ENCODE measurements around the gene GLCCI1. TPM values are rescaled to one million over a fixed set of nuclear protein-coding genes. Genes with fewer than 3 reads are reported as not detected.

Gene GLCCI1
- total and polyA plus RNA-seq, 10 of the 15 experiments (the other 5 are each of a cell fraction or from before 2014, with no cell fraction given): 12.6 to 92.0 (median 27.6) TPM

- TF ChIP-seq POLR2AphosphoS5 (IDR thresholded peaks at IDR 0.05; ENCODE audit: low read length) (no peak), NFYB (IDR thresholded peaks at IDR 0.05; ENCODE audit: insufficient read depth, low read depth, low read length) (no peak), KAT2A (conservative IDR thresholded peaks at IDR 0.05; ENCODE audit: control insufficient read depth, low read depth, low read length) (no peak), CBX5 (IDR thresholded peaks at IDR 0.05; ENCODE audit: low read depth) (0 out of 2 replicates have a peak, but pooled peaks have one; percentile 51), PML (IDR thresholded peaks at IDR 0.05; ENCODE audit: low read length) (0 out of 2 replicates have a peak, but pooled peaks have one; percentile 61), ASH2L (IDR thresholded peaks at IDR 0.05; ENCODE audit: borderline replicate concordance, low read depth) (no peak), CREM (IDR thresholded peaks at IDR 0.05; ENCODE audit: low read depth) (peak; percentile 74; the same call in 1 of the 2 replicates), NR2C1 (IDR thresholded peaks at IDR 0.05) (no peak), GATAD2B (conservative IDR thresholded peaks at IDR 0.05; ENCODE audit: low read depth) (no peak), IRF4 (IDR thresholded peaks at IDR 0.05; ENCODE audit: low read depth, low read length) (peak; percentile 72), ZBTB40 (IDR thresholded peaks at IDR 0.05; ENCODE audit: borderline replicate concordance) (no peak), ZSCAN29 (IDR thresholded peaks at IDR 0.05) (no peak), CHD1 (IDR thresholded peaks at IDR 0.05; ENCODE audit: low read depth, low read length) (no peak), PAX8 (IDR thresholded peaks at IDR 0.05) (no peak), ZNF217 (IDR thresholded peaks at IDR 0.05) (peak; percentile 82; the same call in 1 of the 2 replicates), BCLAF1 (IDR thresholded peaks at IDR 0.05) (no peak), TCF3 (IDR thresholded peaks at IDR 0.05; ENCODE audit: borderline replicate concordance, insufficient read depth, low read depth, low read length) (peak; percentile 86; the same call in 1 of the 2 replicates)
- TF ChIP-seq, protein P1, sequence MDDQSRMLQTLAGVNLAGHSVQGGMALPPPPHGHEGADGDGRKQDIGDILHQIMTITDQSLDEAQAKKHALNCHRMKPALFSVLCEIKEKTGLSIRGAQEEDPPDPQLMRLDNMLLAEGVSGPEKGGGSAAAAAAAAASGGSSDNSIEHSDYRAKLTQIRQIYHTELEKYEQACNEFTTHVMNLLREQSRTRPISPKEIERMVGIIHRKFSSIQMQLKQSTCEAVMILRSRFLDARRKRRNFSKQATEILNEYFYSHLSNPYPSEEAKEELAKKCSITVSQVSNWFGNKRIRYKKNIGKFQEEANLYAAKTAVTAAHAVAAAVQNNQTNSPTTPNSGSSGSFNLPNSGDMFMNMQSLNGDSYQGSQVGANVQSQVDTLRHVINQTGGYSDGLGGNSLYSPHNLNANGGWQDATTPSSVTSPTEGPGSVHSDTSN (IDR thresholded peaks at IDR 0.05; ENCODE audit: insufficient replicate concordance, low read depth, low read length): peak; percentile 4
- TF ChIP-seq, protein P2, sequence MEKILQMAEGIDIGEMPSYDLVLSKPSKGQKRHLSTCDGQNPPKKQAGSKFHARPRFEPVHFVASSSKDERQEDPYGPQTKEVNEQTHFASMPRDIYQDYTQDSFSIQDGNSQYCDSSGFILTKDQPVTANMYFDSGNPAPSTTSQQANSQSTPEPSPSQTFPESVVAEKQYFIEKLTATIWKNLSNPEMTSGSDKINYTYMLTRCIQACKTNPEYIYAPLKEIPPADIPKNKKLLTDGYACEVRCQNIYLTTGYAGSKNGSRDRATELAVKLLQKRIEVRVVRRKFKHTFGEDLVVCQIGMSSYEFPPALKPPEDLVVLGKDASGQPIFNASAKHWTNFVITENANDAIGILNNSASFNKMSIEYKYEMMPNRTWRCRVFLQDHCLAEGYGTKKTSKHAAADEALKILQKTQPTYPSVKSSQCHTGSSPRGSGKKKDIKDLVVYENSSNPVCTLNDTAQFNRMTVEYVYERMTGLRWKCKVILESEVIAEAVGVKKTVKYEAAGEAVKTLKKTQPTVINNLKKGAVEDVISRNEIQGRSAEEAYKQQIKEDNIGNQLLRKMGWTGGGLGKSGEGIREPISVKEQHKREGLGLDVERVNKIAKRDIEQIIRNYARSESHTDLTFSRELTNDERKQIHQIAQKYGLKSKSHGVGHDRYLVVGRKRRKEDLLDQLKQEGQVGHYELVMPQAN (conservative IDR thresholded peaks at IDR 0.05): no peak
- TF ChIP-seq, protein P3, sequence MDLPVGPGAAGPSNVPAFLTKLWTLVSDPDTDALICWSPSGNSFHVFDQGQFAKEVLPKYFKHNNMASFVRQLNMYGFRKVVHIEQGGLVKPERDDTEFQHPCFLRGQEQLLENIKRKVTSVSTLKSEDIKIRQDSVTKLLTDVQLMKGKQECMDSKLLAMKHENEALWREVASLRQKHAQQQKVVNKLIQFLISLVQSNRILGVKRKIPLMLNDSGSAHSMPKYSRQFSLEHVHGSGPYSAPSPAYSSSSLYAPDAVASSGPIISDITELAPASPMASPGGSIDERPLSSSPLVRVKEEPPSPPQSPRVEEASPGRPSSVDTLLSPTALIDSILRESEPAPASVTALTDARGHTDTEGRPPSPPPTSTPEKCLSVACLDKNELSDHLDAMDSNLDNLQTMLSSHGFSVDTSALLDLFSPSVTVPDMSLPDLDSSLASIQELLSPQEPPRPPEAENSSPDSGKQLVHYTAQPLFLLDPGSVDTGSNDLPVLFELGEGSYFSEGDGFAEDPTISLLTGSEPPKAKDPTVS (IDR thresholded peaks at IDR 0.05; ENCODE audit: low read depth, low read length): no peak
Measured at GRCh38 chr7:7920481-7920880, 48.1 kb upstream of the GLCCI1 start (continued).
